WTC11 (cell line): ENCODE results near the gene NMRK1.

Experiments
- CTCF ChIP-seq: fragments of 200-600 bp; IDR thresholded peaks from 2 replicates; pipeline ENCODE4 v1.8.0; 2022; ENCODE audit warnings: antibody characterized with exemption
- NFYB ChIP-seq: sonication (generic); formaldehyde crosslinking; conservative IDR thresholded peaks from 2 replicates; pipeline ENCODE4 v1.8.0; 2022; ENCODE audit warnings: low read depth, missing genetic modification reagents
- TEAD1 ChIP-seq: sonication (generic); formaldehyde crosslinking; IDR thresholded peaks from 2 replicates; pipeline ENCODE4 v1.8.0; 2022; ENCODE audit warnings: mild to moderate bottlenecking, missing genetic modification reagents
- TF ChIP-seq, protein P1 (sequence below): sonication (generic); formaldehyde crosslinking; IDR thresholded peaks from 2 replicates; pipeline ENCODE4 v1.8.0; 2022; ENCODE audit warnings: mild to moderate bottlenecking, missing genetic modification reagents

GRCh38 chr9:75017378-75017777 is 70.6 kb downstream of the NMRK1 start:
- TF ChIP-seq, protein P1, sequence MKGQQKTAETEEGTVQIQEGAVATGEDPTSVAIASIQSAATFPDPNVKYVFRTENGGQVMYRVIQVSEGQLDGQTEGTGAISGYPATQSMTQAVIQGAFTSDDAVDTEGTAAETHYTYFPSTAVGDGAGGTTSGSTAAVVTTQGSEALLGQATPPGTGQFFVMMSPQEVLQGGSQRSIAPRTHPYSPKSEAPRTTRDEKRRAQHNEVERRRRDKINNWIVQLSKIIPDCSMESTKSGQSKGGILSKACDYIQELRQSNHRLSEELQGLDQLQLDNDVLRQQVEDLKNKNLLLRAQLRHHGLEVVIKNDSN = no peak
- no peak for TF ChIP-seq CTCF
- TF ChIP-seq TEAD1 = no peak
- no peak for TF ChIP-seq NFYB
